ENCODE data around the gene PHLPP1.

Gene PHLPP1

GRCh38 chr18:62809900-62810299 is 94.6 kb downstream of the PHLPP1 start:
- DNase-seq (ENCODE audit: low read depth), result no peak
- no peak overlapping the region for H3K4me3 ChIP-seq (ENCODE audit: low read depth, low read length)
- in situ Hi-C loops (cut with HindIII; ENCODE audit: low sequenced_read_pairs), result no loop called here
- TF ChIP-seq CTCF (IDR thresholded peaks at IDR 0.05; ENCODE audit: low read depth, low read length, missing control alignments), result no peak

- no peak for DNase-seq (ENCODE audit: low read depth)
- TF ChIP-seq CTCF (IDR thresholded peaks at IDR 0.05; ENCODE audit: low read depth, low read length, missing control alignments), result no peak
- H3K4me3 ChIP-seq (ENCODE audit: low read depth, low read length), result no peak overlapping the region
- in situ Hi-C loops (cut with HindIII; ENCODE audit: low sequenced_read_pairs), result no loop called here
These were observed 95.3 kb downstream of the PHLPP1 start for GRCh38 chr18:62810682-62811081.

- in situ Hi-C loops (cut with HindIII; ENCODE audit: low sequenced_read_pairs), result no loop called here
These were observed 96.3 kb downstream of the PHLPP1 start for GRCh38 chr18:62811674-62812073.

GRCh38 chr18:62812242-62812641 is 96.9 kb downstream of the PHLPP1 start:
- TF ChIP-seq CTCF (IDR thresholded peaks at IDR 0.05; ENCODE audit: low read depth, low read length, missing control alignments), result no peak
- no peak overlapping the region for H3K4me3 ChIP-seq (ENCODE audit: low read depth, low read length)
- DNase-seq (ENCODE audit: low read depth), result no peak
- in situ Hi-C loops (cut with HindIII; ENCODE audit: low sequenced_read_pairs), result no loop called here

More at GRCh38 chr18:62811674-62812073, 96.3 kb downstream of the PHLPP1 start:
- no peak for DNase-seq (ENCODE audit: low read depth)
- no peak overlapping the region for H3K4me3 ChIP-seq (ENCODE audit: low read depth, low read length)
- TF ChIP-seq CTCF (IDR thresholded peaks at IDR 0.05; ENCODE audit: low read depth, low read length, missing control alignments), result no peak

- no peak for TF ChIP-seq CTCF (IDR thresholded peaks at IDR 0.05; ENCODE audit: low read depth, low read length, missing control alignments)
- DNase-seq (ENCODE audit: low read depth), result no peak
- no peak overlapping the region for H3K4me3 ChIP-seq (ENCODE audit: low read depth, low read length)
- in situ Hi-C loops (cut with HindIII; ENCODE audit: low sequenced_read_pairs), result no loop called here
These were observed 97.5 kb downstream of the PHLPP1 start for GRCh38 chr18:62812876-62813275.

- no peak overlapping the region for H3K4me3 ChIP-seq (ENCODE audit: low read depth, low read length)
- DNase-seq (ENCODE audit: low read depth), result no peak
- TF ChIP-seq CTCF (IDR thresholded peaks at IDR 0.05; ENCODE audit: low read depth, low read length, missing control alignments), result no peak
- in situ Hi-C loops (cut with HindIII; ENCODE audit: low sequenced_read_pairs), result no loop called here
These were observed 98.9 kb downstream of the PHLPP1 start for GRCh38 chr18:62814132-62814759.

Data from astrocyte of the cerebellum (primary cell).